GM18499 (cell line): ENCODE measurements around the gene ATG4D.

Experiments used
- ATAC-seq: cut with Tn5 transposase; IDR thresholded peaks from one replicate; pipeline ENCODE4 v1.9.1; 2021; ENCODE audit warnings: moderate number of reproducible peaks; ENCODE audit not compliant: insufficient read depth, unreplicated experiment

ATG4D gene

DNA sequence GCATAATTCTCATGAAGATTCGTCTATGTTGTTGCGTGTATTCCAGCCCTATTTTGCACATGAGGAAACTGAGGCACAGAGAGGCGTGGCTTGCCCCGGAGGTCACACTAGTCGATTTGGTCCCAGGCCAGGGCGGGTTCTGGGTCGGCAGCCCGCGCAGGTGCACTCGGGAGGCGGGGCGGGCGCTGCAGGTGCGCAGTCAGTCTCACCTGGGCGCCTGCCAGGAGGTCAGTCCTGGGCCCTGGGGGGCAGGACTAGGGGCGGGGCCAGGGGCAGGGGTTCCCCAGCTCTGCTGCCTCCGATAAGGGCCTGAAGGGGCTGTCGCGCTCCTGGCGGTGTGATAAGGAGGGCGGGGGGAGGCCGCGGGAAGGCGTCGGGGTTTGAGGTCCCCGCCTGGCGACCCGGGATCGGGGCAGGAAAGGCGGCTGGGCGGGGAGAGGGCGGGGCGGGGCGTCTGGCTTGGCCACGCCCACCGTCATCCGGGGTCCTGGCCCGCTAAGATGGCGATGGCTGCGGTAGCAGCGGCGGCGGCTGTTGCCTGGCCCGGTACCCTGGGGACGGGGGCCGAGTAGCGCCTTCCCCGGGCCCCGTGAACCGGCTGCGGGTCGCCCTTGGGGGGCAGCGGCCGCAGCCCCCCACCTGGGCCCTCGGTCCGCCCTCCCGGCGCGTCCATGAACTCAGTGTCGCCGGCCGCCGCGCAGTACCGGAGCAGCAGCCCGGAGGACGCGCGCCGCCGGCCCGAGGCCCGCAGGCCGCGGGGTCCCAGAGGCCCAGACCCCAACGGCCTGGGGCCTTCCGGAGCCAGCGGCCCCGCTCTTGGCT is at the start of gene ATG4D:
Gene ATG4D (plus strand): TSS at position 485 of the 822 bp plus-strand sequence. CDS start 187 bp downstream, at position 672.
- no peak for ATAC-seq

DNA sequence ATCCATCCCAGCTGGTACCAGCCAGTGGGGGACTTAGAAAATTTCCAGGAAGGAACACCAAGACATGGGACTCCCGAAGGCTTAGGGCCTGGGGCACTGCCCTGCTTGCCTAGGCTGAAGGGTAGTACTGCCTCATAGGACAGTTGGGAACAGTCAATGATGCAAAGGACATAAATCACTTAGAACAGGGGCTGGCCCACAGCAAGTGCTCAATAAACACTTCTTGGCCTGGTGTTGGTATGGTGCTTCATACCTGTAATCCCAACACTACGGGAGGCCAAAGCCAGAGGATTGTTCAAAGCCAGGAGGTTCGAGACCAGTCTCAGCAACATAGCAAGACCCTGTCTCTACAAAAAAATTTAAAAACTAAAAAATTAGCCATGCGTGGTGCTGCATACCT is 46.3 kb upstream of the ATG4D start:
- no peak for ATAC-seq

DNA sequence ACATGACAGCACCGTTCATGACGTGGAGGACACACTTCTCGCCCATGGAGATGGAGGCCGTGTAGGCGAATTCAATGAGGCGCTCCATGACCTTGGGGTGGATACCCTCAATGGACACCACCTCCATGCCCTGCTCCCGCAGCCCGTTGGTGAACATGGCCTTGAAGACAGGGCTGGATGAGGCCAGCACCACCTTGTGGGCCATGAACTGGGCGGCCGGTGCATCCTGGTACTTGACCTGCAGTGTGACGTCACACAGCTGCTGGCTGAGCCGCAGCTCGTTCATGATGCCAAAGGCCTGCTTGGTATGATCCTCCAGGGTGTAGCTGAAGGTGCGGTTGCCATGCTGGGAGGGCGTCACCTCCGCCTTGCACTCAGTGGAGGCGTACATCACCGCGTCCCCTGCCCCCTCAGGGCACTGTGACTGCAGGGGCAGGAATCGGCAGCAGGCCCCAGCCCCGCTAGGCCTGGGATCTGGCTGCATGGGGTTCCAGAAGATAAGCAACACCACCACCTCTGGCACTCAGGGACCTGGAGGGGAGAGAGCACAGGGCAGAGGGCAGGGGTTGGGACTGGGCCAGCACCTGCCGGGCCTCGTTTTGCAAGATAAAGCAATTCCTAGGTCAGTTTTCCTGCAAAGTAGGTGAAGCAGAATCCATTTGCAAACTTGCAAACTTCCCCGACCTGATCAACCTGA is 44.0 kb upstream of the ATG4D start:
- no peak for ATAC-seq

DNA sequence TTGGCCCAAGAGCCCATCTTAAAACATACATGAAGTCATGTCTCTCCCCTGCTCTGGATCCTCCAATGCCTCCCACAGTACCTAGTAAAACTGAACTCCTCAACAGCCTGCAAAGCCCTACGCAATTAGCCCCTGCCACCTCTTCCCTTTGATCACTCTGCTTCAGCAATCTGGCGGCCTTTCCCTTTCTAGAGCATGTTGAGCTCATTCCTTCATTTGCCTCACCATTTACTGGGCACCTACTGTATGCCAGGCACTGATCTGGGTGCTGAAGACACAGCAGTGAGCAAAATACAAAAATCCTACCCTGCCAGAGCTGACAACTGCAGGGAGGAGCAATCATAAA is 43.5 kb upstream of the ATG4D start:
- ATAC-seq: no peak

DNA sequence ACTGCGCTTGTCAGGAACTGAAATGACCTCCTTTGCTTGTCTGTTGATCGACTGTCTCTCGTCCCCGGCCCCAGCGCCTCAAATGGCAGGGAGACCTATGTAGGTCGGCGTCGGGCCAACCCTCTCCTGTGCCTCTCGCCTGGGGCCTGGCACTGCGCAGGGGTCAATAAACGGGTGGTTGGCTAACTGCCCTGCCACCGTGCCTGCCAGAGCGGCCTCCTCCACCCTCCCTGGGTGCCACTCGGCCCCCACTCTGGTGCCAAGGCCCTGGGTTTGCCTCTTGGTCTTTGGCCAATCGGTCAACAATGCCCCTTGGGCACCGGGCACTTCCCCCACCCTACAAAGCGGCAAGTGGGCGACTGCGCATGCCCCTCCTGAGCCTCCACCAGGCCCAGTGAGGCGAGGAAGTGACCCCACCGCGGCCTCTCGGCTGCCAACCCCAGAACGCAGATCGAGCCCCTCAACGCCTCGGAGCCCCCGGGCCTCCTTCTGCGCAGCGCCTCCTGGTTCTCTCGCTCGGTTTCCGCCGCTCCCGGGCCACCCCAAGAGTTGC is 41.7 kb upstream of the ATG4D start:
- peak; percentile 19 for ATAC-seq

- peak; percentile 61 for ATAC-seq
Observed at GRCh38 chr19:10502524-10503001, 41.1 kb upstream of the ATG4D start.

DNA sequence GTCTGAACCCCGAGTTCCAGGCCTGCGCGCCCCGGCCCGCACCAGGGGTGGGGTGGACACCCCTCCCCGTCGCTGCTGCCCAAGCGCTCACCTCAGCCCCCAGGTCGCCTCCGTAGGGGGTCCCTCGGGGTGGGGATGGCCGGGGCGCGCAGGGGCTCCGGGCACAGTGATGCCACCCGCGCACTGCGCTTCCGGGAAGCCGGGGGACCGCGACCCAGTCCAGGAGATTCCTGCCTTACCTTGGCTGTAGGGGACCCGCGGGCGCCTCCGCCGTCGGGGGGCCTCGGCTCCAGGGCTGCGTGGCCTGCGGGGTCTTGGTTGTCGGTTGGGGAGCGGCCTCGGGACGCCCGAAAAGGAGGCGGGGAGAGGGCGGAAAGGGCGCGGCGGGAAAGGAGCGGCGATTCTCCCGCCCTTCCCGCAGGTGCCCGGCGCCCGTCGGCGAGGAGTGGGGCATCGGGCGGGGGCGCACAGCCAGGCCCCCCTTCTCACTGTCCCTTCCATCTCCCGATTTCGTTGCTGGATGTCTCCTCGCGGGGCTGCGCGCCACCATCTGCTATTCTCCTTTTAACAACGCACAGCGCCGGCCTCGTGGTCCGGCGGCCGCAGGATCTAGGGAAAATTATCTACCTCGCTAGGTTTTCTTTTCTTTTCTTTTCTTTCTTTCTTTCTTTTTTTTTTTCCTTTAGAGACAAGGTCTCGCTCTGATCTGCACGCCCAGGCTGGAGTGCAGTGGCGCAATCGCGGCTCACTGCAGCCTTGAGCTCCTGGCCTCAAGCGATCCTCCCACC is 40.5 kb upstream of the ATG4D start, which contains the start of gene KEAP1:
Gene KEAP1 (minus strand): TSS at position 355 of the 788 bp plus-strand sequence. CDS start 3,323 bp downstream, outside the sequence.
- ATAC-seq: peak; percentile 9

GRCh38 chr19:10505583-10506229 is 38.0 kb upstream of the ATG4D start:
- no peak for ATAC-seq

- no peak for ATAC-seq
Observed at GRCh38 chr19:10508036-10508435, 35.7 kb upstream of the ATG4D start.

- no peak for ATAC-seq
Observed at GRCh38 chr19:10508707-10509106, 35.0 kb upstream of the ATG4D start.

DNA sequence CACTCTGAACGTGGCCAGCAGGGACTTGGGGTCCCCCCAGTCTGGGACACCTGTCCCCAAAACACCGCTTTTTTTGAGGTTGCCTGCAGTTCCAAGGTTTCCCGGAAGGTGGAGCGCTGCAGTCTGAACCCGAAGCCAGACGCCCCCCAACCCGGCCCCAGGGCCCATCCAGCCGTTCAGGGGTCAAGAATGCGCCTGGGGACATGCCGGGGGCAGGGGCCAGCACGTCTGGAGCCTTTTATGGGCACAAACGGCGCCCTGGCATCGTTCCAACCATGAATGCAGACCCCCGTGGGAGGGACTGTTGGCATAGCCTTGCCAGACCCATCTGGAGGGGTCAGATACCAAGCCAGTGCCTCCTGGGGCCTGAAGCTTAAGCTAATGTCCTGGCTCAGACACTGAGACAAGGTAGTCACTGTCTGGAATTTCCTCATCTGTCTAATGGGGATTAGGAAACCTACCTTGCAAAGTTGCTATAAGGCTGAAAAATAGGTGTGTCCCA is 33.4 kb upstream of the ATG4D start:
- ATAC-seq: no peak

DNA sequence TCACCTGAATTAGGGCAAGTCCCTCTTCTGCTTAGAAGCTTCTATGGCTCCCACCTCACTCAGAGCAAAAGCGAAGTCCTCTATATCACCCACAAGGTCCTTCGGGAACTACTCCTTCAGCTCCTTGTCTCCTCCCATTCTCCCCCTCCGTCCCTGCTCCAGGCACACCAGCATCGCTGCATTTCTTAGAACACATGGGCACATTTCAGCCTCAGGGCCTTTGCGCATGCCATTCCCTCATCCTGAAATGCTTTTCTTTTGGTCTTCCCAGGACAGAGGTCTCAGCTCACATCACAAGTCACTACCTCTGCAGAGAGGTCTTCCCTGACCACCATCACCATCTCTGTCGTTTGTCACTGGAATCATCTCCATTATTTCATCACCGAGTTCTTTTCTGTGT is 30.5 kb upstream of the ATG4D start:
- ATAC-seq: no peak

GRCh38 chr19:10514211-10515145 is 29.2 kb upstream of the ATG4D start:
- ATAC-seq: no peak

GRCh38 chr19:10516064-10516385 is 27.7 kb upstream of the ATG4D start:
- ATAC-seq: no peak

- ATAC-seq: no peak
Observed at GRCh38 chr19:10516671-10517286, 26.9 kb upstream of the ATG4D start.

DNA sequence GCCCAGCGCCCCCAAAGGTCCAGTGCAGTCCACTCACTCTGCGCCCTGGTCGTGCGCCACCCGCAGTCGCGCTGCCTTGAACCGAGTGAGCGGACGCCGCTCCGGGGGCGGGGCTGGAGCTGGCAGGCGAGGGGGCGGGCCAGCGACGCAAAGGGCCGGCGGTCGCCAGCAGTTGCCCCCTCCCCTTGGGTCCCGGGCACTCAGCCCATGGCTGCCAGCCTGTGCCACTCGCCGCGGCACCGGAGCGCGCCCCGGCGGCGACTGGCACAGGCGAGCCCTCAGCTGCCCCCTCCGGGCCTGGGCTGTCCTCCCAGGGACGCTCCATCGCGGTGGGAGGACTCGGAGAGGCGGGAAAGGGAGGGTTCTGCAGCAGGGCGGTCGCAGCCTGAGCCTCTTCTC is 26.3 kb upstream of the ATG4D start, which contains the start of gene S1PR5:
Gene S1PR5 (minus strand): TSS at position 87 of the 399 bp plus-strand sequence. CDS start 2,436 bp downstream, outside the sequence.
- no peak for ATAC-seq

- ATAC-seq: no peak
Observed at GRCh38 chr19:10517760-10518443, 25.8 kb upstream of the ATG4D start.
